Posterior vena cava (tissue), 2 donors: ENCODE data around the gene UBXN11. TPM values are rescaled to one million over a fixed set of nuclear protein-coding genes. Genes with fewer than 3 reads are reported as not detected.

Experiments used
- DNase-seq: peaks from one replicate; pipeline ENCODE4 v3.0.0-alpha.2; 2020; ENCODE audit warnings: low spot score
- intact Hi-C, 2 donors: fragments of 100-400 bp; cut with DNase I; formaldehyde crosslinking; loops; one replicate each; pipeline versions ENCODE4 v1.14.1 to v1.14.2; 2022 to 2023
- total RNA-seq, 2 donors: library from RNA; stranded (reverse); fragmentation: NEBNext Ultra II Directional; extraction: Animal tissue kit (Norgen Biotek cat#: 25700); gene quantifications; one replicate each; pipeline ENCODE4 v1.2.1, GENCODE V29; 2021
- donor health status: DM: yes; HTN: yes; CAD: no.
- donor health status: DM: yes; HTN: yes; CAD: no.

UBXN11 gene
- total RNA-seq, 2 donors from 2014 or later, result 12.2 to 17.1 TPM

- intact Hi-C loops, result loop anchor here in 1 of 2 donors (5.0 kb wide), 1 partner anchor 584 kb away; no protein-coding TSS in a partner anchor
- DNase-seq, result no peak
Measured at GRCh38 chr1:26290882-26291261, 15.6 kb downstream of the UBXN11 start.

DNA sequence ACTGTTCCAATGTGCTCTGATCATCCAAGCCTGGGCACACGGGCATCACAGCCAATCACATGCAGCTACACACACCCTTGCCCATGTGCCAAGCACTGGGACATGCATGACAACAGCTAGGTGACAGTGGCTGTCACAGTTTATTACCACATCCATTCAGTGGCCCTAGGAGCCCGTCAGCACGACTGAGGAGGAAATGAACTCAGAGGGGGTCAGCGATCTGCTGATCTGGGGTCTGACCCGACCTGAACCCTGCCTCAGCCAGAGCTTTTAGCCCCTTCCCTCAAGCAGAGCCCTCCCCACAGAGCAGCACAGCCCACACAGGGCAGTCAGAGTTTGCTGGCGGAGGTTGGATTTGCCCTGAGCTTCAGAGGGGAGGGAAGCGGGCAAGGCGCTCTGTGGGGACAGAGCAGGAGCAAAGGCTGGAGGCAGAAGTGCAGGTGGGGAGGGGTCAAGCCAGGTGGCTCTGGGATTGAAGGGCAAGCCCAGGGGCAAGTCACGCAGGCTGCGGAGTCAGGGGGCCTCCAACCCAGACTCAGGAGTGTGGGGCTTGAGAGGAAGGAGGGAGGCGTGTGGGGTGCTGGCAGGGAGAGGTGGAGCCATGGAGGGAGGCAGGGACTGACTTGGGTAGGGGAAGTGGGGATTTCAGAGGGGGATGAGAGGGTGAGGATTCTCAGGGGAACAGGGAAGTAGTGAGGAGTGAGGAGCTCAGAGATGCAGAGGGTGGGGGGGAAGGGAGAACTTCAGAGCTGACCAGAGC is 16.1 kb downstream of the UBXN11 start:
- intact Hi-C loops, result loop anchor here in 1 of 2 donors (5.0 kb wide), 1 partner anchor 583 kb away; no protein-coding TSS in a partner anchor
- no peak for DNase-seq

- DNase-seq, result no peak
- intact Hi-C loops, result loop anchor here in 1 of 2 donors (5.0 kb wide), 2 partner anchors 33 to 582 kb away; no protein-coding TSS in a partner anchor
Measured at GRCh38 chr1:26289158-26290059, 17.0 kb downstream of the UBXN11 start.

- intact Hi-C loops, result loop anchor here in 1 of 2 donors (5.0 kb wide), 1 partner anchor 34 kb away; no protein-coding TSS in a partner anchor
- no peak for DNase-seq
Measured at GRCh38 chr1:26288311-26288941, 18.0 kb downstream of the UBXN11 start.

DNA sequence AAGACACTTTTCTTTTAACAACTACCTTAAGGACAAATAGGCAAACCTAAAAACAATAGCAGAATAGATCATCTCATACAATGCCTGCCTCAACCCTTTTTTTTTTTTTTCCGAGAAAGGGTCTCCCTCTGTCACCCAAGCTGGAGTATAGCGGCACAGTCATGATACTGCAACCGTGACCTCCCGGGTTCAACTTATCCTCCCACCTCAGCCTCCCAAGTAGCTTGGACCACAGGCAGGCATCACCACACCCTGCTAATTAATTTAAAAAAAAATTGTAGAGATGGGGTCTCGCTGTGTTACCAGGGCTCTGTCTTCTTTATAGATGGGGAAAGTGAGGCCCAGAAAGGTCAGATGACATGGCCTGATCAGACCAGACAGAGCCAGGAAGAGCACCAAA is 18.6 kb downstream of the UBXN11 start:
- intact Hi-C loops, result loop anchor here in 1 of 2 donors (5.0 kb wide), 1 partner anchor 34 kb away; no protein-coding TSS in a partner anchor
- DNase-seq, result no peak

DNA sequence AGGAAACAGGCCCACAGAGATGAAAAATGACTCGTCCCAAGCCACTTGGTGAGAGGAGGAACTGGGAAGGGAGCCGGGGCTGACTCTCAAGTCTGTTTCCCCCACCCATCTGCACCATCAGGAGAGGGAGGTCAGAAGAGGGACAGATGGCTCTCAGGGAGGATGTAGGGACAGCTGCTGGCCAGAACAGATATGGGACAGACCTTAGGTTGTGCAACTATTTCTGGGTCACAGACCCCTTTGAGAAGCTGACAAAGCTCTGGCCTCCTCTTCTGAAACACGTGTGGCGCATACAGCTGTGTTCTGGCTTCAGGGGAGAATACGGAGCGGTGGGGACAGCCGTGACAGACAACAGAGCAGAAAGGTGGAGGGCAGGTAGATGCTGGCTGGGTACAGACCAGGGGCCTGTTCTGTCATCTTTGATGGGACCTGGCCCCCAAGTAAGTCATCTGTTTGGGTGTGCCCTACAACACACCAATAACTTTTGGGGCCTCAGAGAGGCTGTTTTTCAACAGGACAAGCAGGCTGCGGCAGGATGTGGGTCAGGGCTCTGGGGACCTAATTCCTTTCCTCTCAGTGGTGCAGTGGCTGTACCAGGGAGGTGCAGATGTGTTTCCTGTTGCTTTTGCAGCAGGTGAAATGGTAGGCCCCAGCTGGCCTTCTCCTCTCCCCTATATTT is 19.3 kb downstream of the UBXN11 start:
- DNase-seq, result no peak
- intact Hi-C loops, result loop anchor here in 1 of 2 donors (5.0 kb wide), 1 partner anchor 35 kb away; no protein-coding TSS in a partner anchor

DNA sequence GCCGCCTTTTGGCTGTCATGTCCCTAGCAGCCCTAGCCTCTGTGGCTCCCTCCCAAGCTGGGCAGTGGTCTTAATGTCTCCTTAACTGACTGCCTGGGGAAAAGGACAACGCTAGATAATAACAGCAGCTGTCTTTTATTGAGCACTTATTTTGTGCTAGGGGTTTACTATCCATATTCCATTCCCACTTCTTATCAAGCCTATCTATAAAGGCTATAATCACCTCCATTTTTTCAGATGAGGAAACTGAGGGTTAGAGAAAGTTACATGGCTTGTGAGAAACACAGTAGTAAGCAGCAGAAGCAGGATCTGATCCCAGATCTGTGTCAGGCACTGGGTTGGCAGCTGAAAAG is 20.4 kb downstream of the UBXN11 start:
- intact Hi-C loops, result loop anchor here in 1 of 2 donors (5.0 kb wide), 1 partner anchor 36 kb away; no protein-coding TSS in a partner anchor
- no peak for DNase-seq

GRCh38 chr1:26285366-26286063 is 20.9 kb downstream of the UBXN11 start:
- intact Hi-C loops, result loop anchor here in 1 of 2 donors (5.0 kb wide), 1 partner anchor 37 kb away; no protein-coding TSS in a partner anchor
- DNase-seq, result no peak

DNA sequence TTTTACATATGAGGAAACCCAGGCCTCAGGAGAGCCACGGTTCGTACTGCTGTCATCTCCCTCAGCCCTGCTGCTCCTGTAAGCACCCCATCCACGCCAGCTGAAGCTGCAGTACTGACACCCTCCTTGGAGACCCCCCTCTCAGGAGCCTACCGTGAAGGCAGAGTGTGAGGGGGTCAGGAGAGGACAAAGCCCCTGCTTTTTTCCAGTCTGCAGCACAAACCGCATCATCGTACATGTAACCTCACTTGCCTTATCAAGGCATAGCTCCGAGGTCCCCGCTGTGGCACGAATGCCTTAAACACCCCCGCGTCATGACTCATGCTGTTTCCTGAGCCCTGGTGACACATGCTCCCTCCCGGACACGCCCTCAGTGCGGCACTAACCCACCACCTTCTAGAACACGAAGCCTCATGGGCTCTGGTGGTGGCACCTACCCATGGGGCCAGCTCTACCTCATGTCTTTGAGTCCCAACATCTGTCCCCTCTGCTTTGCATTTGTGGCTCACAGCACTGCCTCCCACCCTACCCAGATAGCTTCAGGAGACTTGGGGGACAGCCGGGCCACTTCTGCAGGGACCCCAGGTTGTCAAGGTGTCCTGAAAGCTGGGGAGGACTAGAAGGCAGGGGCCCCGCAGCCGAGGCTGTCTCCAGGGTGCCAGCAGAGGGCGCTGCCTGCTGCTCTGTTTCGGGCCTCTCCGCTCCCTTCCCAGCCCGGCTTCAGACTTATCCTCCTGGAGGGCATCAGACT is 21.7 kb downstream of the UBXN11 start:
- DNase-seq, result peak; percentile 95
- intact Hi-C loops, result loop anchor here in 1 of 2 donors (5.0 kb wide), 1 partner anchor 38 kb away; no protein-coding TSS in a partner anchor

- peak; percentile 81 for DNase-seq
- intact Hi-C loops, result no loop called here
Measured at GRCh38 chr1:26283871-26284596, 22.4 kb downstream of the UBXN11 start.

- intact Hi-C loops, result no loop called here
- peak; percentile 69 for DNase-seq
Measured at GRCh38 chr1:26283279-26283853, 23.1 kb downstream of the UBXN11 start.

DNA sequence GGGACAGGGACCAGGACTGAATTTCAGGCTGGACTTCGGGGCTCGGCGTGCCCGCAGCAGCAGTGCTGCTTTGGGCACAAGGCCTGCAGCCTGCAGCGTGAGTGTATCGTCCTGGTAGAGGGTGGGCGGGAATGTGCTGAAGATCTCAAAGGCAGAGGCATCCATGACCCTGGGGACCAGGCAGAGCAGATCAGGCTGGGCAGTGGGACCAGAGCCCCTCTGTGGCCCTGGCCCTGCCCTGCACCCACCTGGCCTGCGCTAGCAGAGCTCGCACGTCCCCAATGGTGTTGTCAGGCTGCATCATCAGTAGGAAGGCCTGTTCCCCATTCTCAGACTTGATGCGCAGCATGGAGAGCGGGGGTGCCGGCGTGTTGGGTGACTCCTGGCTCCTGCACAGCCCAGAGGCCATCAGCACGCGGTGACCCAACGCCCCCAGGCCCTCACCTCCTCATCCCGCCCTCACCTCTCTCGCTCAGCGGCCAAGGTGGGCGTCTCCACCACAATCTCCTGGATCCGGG is 24.0 kb downstream of the UBXN11 start:
- no peak for DNase-seq
- intact Hi-C loops, result no loop called here

DNA sequence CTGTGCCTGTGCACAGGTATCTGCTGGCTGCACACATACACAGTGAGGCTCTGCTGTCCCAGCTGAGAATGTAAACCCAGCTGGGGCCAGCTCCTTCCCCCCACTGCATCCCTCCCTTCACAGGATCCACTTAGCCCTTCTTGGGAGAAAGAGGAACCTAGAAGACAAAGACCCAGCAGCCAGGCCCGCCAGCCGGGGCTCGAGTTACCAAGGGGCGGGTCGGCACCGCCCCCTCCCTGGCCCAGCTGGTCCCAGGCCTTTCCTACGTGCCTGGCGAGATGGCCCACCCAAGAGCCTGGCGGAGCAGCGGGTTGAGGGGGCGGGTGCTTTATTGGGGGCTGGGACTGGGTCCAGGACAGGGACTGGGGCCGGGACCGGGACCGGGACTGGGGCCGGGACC is 24.5 kb downstream of the UBXN11 start:
- intact Hi-C loops, result no loop called here
- DNase-seq, result no peak

- no peak for DNase-seq
- intact Hi-C loops, result no loop called here
Measured at GRCh38 chr1:26281091-26281958, 25.1 kb downstream of the UBXN11 start.

DNA sequence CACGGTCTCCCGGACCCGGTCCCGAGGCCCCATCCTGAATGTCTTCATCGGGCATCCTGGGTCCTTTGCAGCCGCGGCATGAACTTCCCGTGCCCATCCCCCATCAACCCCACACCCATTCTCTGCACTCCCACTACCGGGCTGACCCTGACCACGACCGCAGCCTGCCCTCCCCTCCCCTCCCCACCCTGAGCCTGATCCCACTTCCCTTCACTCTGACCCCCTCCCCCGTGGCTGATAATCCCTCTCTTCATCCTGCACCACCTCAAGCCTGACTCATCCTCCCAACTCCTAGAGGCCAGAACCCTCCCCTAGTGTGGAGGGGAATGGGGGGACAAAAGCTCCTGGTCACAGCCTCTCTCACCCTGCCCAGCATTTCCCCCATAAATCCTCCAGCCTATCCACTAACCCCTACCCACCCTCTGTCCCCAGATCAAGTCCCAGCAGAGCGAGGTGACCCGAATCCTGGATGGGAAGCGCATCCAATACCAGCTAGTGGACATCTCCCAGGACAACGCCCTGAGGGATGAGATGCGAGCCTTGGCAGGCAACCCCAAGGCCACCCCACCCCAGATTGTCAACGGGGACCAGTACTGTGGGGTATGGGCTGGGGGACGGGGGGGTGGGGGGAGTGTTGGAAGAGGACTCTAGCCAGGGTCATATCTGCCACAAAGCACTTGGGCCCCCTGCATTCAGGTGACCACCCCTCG is 25.9 kb downstream of the UBXN11 start:
- no peak for DNase-seq
- intact Hi-C loops, result no loop called here
